ENCODE data around the gene PSEN1. TPM values are rescaled to one million over a fixed set of nuclear protein-coding genes. Genes with fewer than 3 reads are reported as not detected.
A peak's percentile ranks its signal among the peaks of the same experiment; 100 is the strongest.

The PSEN1 gene
- polyA plus RNA-seq, 1 of the 3 experiments (the other 2 are of a cell fraction), result 9.0 TPM

GRCh38 chr14:73260574-73260973 is 124.3 kb downstream of the PSEN1 start:
- Histone ChIP-seq H3K9ac (no peak overlapping the region), H3F3A (replicated peaks; ENCODE audit: insufficient read depth) (no peaks in the 10 kb centered on the region), H3K36me3 (replicated peaks in 1 of 2; ENCODE audit: control insufficient read depth in 1 of 2, insufficient read depth in 2 of 2, low read length in 1 of 2) (no peaks in the 10 kb centered on the region), H2AFZ (ENCODE audit: low read depth) (no peak overlapping the region), H3K4me2 (no peak overlapping the region), H3K27ac (ENCODE audit: low read depth in 2 of 2, low read length in 1 of 2) (no peak overlapping the region), H3K9me2 (no peaks in the 10 kb centered on the region), H3K4me3 (ENCODE audit: low read depth in 2 of 2, low read length in 1 of 2) (no peak overlapping the region), H4K20me1 (ENCODE audit: insufficient read depth) (no peaks in the 10 kb centered on the region), H3K4me1 (ENCODE audit: control insufficient read depth in 1 of 2, insufficient read depth in 2 of 2, low read depth in 1 of 2, low read length in 1 of 2) (peaks cover 0 to 6% of the 10 kb centered on the region in 2 experiments; a peak in 1 of 4 replicates), H3K9me3 (no peaks in the 10 kb centered on the region), H3K27me3 (ENCODE audit: insufficient read depth) (no peaks in the 10 kb centered on the region), H3K79me2 (ENCODE audit: insufficient read depth) (no peaks in the 10 kb centered on the region)
- ChIA-PET CTCF (interaction anchor here (1.1 kb wide), 1 partner anchor 217 kb away, joined by 3 read pairs; no protein-coding TSS in a partner anchor), POLR2A (no interaction called here)
- 89% methylated on average over 4 of the region's 11 CpGs for WGBS (ENCODE audit: low lambda C conversion rate)
- TF ChIP-seq NRF1 (IDR thresholded peaks at IDR 0.05; ENCODE audit: low read depth, low read length) (no peak), NFIC (IDR thresholded peaks at IDR 0.05; ENCODE audit: borderline replicate concordance) (no peak), JUND (IDR thresholded peaks at IDR 0.05) (no peak)
- DNase-seq, result peak; percentile 42

- no peak overlapping the region for H3K27ac ChIP-seq (ENCODE audit: low read depth in 2 of 2, low read length in 1 of 2)
- H3K9me3 ChIP-seq, result no peaks in the 10 kb centered on the region
- H3K27me3 ChIP-seq (ENCODE audit: insufficient read depth), result no peaks in the 10 kb centered on the region
- no peaks in the 10 kb centered on the region for H3K9me2 ChIP-seq
- DNase-seq, result no peak
- ChIA-PET CTCF (interaction anchor here (0.9 to 1.1 kb wide), 2 partner anchors 211 to 216 kb away, joined by 3 read pairs; no protein-coding TSS in a partner anchor), POLR2A (no interaction called here)
- H3K36me3 ChIP-seq (replicated peaks in 1 of 2; ENCODE audit: control insufficient read depth in 1 of 2, insufficient read depth in 2 of 2, low read length in 1 of 2), result no peaks in the 10 kb centered on the region
- no peak overlapping the region for H2AFZ ChIP-seq (ENCODE audit: low read depth)
- 100% methylated on average over 1 of the region's 6 CpGs for WGBS (ENCODE audit: low lambda C conversion rate)
- H3F3A ChIP-seq (replicated peaks; ENCODE audit: insufficient read depth), result no peaks in the 10 kb centered on the region
- H3K4me3 ChIP-seq (ENCODE audit: low read depth in 2 of 2, low read length in 1 of 2), result no peak overlapping the region
- H3K9ac ChIP-seq, result no peak overlapping the region
- no peak for TF ChIP-seq JUND (IDR thresholded peaks at IDR 0.05)
- TF ChIP-seq MXI1 (IDR thresholded peaks at IDR 0.05; ENCODE audit: low read depth, low read length), result no peak
- TF ChIP-seq FOSL2 (IDR thresholded peaks at IDR 0.05; ENCODE audit: borderline replicate concordance, low read depth), result no peak
- no peak for TF ChIP-seq REST (IDR thresholded peaks at IDR 0.05; ENCODE audit: low read depth, low read length)
- TF ChIP-seq YY1 (IDR thresholded peaks at IDR 0.05; ENCODE audit: low read depth), result no peak
- no peak for TF ChIP-seq MEF2A (IDR thresholded peaks at IDR 0.05; ENCODE audit: borderline replicate concordance, low read depth)
- no peak for TF ChIP-seq RAD21 (IDR thresholded peaks at IDR 0.05; ENCODE audit: low read length)
- H3K4me1 ChIP-seq (ENCODE audit: control insufficient read depth in 1 of 2, insufficient read depth in 2 of 2, low read depth in 1 of 2, low read length in 1 of 2), result peaks cover 0 to 6% of the 10 kb centered on the region in 2 experiments; a peak in 1 of 4 replicates
- no peak overlapping the region for H3K4me2 ChIP-seq
- no peaks in the 10 kb centered on the region for H3K79me2 ChIP-seq (ENCODE audit: insufficient read depth)
- no peaks in the 10 kb centered on the region for H4K20me1 ChIP-seq (ENCODE audit: insufficient read depth)
Measured at GRCh38 chr14:73261075-73261474, 124.8 kb downstream of the PSEN1 start.
